Urothelium cell line (cell line): ENCODE results near the gene STK26.
"Not testable (repeated sequence)": the region's sequence is repeated elsewhere in the genome, so short reads cannot be mapped to it uniquely, and the experiment has no call there.

ENCODE experiments used
- DNase-seq: peaks from one replicate; pipeline ENCODE4 v3.0.0; 2011; ENCODE audit warnings: low spot score, mixed read lengths
- FAIRE-seq: peaks from 2 replicates; lab custom pipeline; 2011; peaks lifted over from hg19 to GRCh38; lab: Jason Lieb, UNC

STK26 gene

DNA sequence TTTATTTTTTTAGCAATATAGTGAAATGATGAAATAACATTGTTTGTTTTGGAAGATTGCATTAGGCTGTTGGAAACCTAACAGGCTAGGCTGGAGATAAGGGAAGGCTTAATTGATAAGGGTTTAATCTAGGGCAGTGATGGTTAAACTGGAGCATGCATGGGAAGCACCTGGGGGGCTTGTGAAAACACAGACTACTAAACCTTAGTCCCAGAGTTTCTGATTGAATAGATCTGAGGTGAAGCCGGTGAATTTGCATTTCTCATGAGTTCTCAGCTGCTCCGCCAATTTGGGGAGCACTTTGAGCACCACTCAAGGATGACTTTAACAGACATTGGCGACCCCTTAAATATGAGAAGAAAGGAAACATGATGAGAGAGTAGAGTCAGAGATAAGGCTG, 11.5 kb downstream of the STK26 start:
- DNase-seq (no peak), FAIRE-seq (no peak)

DNA sequence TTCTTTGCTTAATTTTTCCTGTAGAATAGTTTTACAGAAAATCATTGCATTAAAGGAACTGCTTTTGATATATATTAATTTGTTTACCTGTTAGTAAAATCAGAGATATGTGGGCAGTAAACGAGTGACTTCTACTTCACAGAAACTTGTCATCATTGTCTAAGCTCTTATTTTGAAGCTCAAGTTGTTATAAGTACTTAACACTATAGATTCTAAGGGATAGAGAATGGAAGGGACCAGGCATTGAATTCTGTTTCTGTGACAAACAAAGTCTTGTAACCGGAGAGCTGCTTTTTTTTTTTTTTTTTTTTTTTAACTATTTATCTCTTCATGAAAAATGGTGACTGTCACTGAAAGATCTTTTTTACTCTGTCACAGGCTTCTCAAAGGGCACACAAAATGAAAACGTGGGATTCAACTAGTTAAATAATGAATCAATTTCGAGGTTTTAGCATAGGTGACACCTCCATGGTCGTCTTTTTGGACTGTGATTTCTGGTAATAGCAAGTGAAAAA, 14.4 kb downstream of the STK26 start:
- no peak for FAIRE-seq
- no peak for DNase-seq

DNA sequence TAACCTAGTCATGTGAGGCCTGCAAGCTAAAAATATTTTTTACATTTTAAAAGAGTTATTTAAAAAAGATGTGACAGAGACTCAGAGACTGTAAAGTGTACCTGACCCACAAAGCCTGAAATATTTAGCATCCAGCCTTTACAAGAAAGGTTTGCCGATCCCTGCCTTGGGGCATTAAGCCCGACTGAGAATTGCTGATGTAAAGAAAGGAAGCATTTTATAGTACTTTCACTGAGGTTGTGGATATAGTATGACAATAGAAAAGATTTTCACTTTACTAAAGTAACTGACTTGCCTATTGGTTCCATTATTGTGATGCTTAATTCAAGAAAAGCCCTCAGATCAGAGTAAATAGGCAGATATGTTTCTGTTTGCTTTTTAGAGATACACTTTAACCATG, 17.0 kb downstream of the STK26 start:
- FAIRE-seq (no peak), DNase-seq (no peak)

DNA sequence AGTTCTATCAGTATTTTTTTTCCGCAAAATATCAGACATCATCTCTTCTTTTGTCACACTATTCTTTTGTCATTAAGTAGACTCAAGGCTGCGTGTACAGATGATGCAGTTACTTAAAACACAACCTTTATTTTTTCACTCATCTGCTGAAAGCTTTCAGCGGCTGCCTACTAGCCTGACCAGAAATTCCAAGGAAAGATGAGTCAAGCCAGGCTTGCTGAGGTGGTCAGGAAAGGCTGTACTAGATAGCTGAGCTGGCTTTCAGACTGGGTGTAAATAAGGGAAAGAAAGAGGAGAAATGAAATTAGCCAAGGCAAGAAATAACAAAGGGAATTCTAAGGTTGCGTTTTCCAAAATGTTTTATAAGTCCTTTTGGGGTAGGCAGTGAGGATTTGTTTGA, 17.9 kb downstream of the STK26 start:
- no peak for FAIRE-seq
- DNase-seq: peak; percentile 1

DNA sequence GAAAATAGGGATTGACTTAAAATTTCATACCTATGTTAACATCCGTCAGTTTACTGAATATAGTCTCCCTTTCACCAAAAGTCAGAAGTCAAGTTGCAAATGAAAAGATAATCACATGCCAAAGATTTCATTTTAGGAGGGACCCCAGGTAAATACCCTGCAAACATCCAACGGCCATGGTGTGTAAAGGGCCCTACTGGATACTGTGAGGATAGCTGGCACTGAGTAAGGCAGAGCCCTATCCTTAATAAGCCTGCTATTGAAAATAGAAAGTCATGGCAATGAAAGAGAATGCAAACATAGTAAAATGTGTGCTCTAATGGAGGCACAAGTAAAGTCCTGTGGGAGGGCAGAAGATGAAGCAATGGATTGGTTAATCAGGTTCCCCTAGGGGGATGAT, 20.9 kb downstream of the STK26 start:
- DNase-seq (no peak), FAIRE-seq (no peak)

DNA sequence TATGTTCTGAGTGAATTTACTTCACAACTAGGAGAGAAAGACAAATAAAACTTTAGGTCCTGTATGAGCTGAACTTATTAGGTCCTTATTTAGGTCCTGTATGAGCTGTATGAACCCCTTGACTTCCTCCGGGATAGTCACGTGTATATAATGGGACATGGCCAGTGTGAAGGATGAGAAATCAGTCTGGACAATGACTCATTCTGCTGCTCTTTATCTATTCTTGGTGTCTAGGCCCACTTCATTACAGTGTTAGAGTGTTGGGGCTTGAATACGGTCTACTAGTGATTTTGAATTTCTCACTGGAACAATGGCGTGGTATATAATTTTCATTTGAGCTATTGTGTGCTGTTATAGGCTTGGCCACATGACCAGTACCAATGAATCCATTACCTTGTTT, 21.9 kb downstream of the STK26 start:
- no peak for FAIRE-seq
- no peak for DNase-seq

DNA sequence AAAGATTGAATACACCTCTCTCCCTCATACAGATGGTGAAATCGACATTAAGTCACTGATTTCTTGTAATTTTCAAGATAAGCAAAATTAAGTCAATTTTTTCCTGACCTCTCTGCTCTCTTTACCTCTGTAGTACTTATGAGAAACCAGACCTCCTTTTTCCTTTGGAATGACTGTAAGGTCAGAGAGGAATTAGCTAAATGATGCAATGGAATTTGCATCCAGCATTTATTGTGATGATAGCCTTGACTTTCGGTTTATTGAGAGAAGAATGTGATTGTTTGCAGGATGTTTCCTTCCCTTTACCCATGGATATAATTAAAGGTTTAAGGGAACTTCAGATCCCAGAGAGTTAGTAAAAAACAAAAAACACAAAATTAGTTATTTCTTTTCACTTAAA, 22.4 kb downstream of the STK26 start:
- no peak for FAIRE-seq
- DNase-seq: no peak

DNA sequence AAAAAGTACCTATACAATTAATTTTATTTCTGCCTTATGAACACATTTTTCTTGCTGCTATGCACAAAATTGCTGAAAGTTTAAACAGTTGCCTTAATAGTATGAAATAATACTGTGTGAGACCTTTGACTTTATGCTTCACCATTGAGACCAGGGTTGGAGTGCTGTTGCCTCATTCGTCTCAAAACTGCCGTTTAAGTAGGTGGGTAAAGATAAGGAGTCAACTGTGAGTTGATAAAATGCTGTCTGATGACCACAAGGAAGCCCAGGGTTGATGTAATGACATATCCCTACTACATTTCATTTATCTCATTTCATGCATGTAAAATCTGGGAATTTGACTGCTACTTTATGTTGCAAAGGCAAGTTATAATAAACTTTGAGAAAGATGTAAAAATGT, 23.4 kb downstream of the STK26 start:
- FAIRE-seq: no peak
- DNase-seq: no peak

DNA sequence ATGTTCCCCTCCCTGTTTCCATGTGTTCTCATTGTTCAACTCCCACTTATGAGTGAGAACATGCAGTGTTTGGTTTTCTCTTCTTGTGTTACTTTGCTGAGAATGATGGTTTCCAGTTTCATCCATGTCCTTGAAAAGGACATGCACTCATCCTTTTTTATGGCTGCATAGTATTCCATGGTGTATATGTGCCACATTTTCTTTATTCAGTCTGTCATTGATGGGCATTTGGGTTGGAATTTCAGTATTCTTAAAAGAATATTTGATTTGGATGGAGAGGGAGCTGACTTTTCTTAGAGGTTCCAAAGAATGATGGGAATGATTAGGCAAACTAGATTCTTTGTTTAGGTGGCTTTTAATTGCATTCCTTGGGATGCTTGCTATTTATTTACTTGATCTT, 28.7 kb downstream of the STK26 start:
- FAIRE-seq, DNase-seq: not testable (repeated sequence)

DNA sequence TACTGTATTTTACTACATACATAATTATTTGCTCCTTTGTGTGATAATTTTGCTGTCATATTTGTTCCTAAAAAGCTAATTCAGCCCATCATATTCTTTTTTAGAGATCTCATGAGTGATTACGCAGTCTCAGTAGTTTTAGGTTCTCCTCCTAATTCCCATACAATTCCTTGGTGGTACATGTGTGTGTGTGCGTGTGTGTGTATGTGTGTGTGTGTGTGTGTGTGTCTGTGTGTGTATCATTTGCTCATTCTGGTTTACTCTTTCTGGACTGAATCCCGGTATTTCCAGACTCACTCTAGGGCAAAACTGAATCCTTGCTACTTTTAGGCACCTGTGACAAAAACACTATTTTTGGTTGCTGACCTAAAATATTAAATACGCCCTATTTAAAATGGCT, 34.9 kb downstream of the STK26 start:
- FAIRE-seq (no peak), DNase-seq (no peak)

DNA sequence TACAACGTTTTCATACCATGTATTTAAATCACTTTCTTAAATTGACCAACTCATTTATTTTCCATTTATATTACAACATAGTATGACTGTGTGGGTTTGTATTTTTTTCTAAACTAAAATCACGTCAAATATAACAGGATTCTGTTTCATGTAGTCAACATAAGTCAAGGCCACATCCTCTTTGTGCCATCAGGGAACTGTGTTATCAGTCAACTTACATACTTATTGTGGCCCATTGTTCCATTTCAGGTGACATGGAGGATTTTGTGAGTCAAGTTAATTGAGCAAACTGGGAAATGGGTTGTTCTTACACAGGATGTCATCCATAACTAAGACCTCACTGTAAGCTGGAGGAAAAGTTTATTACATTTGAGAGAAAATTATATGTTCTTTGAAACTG, 35.9 kb downstream of the STK26 start:
- DNase-seq: no peak
- FAIRE-seq: no peak

DNA sequence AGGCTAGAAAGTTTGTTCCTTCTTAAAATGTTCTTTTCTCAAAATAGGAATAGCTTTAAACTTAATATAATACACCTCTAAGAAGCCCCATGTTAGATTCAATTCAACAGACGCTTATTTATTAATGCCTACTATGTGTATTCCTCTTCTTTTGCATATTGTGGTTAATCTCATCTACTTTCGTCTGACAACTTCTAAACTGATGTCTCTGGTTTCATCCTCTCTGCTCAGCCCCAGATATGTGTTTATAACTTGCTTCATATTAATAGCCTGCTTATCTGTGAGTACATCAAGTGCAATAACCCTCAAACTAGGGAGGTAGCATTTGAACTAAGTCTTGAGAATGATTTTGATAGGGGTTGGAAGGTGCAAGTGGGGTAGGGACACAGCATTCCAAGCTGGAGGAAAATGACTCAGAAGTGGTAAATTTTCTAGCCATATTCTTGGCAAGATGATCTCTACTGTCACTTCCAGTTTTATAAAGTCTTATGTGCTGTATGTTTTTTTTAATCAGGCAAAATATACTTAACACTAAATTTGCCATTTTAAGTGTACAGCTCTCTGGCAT, 37.0 kb downstream of the STK26 start:
- FAIRE-seq (no peak), DNase-seq (no peak)

DNA sequence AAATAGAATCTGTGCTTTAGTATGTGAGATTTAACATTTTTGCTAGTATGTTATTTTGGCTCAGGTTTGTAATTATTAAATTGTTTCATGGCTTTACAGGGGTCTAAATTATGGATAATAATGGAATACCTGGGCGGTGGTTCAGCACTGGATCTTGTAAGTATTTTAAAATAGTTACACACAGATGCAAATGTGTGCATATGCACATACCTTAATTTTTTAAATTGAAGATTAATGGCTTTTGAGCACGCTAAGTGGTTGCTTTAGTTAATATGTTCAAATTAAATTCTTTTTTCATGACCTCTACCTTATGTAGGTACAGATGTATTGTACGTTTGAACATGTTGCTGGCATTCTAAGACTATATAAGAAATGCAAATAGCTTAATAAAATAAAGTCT, 40.2 kb downstream of the STK26 start:
- FAIRE-seq (no peak), DNase-seq (no peak)

DNA sequence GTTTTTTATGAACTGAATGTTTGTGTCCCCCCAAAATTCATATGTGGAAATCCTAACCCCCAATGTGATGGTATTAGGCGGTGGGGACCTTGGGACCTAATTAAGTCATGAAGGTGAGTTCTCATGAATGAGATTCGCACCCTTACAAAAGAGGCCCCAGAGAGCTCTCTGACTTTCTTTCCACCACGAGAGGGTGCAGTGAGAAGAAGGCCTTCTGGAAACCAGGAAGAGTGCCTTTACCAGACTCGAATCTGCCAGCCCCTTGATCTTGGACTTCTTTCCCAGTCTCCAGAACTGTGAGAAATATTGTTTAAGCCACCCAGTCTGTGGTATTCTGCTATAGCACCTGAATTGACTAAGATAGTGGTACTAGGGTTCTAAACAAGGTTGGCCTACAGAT, 40.8 kb downstream of the STK26 start:
- no peak for FAIRE-seq
- no peak for DNase-seq

DNA sequence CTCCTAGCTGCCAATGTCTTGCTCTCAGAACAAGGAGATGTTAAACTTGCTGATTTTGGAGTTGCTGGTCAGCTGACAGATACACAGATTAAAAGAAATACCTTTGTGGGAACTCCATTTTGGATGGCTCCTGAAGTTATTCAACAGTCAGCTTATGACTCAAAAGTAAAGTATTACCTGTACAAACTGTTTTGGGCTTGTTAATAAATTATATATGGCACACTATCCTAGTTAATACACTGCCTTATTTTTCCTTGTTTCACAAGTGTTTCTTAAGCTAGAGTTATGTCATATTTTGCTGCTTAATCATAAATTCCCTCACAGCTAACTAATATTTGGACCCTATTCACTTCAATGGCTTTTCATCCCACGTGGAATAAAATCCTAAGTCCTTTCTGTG, 45.3 kb downstream of the STK26 start:
- no peak for DNase-seq
- FAIRE-seq: no peak

DNA sequence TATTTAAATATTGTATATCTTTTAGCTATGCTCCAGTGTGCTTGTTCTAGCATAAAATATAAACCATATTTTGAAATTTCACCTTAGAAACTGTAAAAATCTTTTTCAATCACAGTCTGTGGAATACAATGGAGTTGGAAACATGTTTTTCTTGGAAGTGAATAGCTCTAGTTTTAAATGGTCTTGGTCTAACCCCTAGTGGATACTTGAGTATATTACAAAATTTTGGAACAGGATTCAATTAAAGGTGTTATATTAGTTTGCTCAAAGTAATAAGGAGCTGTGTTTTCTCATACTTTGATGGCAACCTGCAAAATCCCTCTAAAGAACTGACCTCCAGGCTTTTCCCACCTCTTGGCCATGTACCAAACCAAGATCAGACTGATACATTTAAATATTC, 48.2 kb downstream of the STK26 start:
- DNase-seq (no peak), FAIRE-seq (no peak)

DNA sequence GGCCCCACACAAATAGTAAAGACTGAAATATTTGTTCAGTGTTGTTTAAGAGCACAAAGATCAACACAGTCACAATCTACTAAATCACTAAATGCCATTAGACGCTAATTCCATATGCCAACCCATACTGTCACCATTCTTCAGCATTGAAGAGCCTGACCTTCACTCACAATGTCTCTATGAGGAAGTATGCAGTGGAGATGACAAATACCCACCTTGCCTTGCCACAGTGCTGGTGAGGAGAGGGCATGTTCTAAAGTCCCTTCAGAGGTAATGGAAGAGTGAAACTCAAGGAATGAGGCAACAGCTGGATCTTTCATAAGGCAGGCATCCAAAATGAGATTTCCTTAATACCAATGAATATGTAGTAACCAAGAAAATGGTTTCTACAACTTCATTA, 54.3 kb downstream of the STK26 start:
- FAIRE-seq (no peak), DNase-seq (no peak)

DNA sequence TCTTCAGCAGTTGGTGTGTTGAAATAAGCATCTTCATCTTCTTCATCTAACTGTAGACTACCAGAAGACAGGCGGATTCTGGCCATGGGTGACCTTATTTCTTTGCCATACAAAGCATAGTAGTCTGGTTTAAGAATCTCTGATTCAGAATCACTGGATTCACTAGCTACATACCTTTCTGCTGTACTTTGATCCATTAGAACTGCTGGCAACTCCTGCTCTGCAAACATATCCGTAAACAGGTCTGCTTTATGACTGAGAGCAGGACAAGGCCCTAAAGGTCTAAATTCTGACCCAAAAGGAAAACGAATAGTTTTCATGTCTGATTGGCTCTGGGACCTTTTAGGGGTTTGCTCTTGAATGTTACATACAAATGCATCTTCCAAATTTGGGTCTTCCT, 54.8 kb downstream of the STK26 start:
- no peak for DNase-seq
- no peak for FAIRE-seq

DNA sequence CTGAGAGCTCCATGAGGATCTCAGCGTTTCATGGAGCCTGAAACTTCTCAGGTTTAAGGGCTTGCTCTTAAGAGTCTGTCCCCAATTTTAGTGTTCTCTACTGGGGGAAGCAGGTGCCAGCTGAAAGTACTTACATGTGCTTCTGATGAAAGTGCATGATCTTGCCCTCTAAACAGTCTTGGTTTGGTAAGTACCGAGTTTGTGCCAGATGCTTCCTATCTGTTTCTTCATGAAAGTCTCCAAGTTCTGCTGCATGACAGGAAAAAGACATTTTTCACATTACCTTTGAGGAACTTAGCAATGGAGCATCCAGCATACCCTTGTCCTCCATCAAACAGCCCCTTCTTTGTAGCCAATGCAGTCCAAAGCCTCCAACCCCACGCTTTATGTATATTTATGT, 62.7 kb downstream of the STK26 start:
- FAIRE-seq (no peak), DNase-seq (no peak)

DNA sequence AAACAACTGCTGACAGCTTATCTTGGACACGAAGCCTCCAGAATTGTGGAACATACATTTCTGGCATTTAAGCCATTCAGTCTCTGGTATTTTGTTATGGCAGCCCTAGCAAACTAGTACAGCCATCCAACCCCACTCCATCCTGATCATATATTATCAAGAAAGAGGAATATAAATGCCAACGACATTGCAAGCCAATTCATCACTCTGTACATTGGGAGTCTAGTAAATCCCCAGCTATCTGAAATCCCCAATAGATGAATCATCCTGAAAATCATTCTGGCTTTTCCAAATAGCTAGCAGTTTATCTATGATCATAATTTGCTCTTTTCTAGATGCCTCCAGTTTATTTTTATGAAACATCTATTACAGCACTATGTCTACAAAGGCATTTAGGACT, 63.6 kb downstream of the STK26 start:
- DNase-seq (no peak), FAIRE-seq (no peak)

DNA sequence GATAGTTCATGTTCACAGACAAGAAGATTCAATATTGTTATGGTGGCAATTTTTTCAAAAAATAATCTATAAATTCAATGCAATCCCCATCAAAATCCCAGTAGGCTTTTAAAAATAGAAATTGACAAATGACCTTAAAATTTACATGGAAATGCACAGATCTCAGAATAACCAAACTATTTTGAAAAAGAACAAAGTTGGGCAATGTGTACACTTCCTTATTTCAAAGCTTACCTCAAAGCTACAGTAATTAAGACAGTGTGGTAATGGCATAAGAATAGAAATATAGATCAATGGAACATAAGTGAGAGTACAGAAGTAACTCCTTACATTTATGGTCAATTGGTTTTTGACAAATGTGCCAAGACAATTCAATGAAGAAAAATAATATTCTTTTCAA, 65.8 kb downstream of the STK26 start:
- DNase-seq (no peak), FAIRE-seq (no peak)

DNA sequence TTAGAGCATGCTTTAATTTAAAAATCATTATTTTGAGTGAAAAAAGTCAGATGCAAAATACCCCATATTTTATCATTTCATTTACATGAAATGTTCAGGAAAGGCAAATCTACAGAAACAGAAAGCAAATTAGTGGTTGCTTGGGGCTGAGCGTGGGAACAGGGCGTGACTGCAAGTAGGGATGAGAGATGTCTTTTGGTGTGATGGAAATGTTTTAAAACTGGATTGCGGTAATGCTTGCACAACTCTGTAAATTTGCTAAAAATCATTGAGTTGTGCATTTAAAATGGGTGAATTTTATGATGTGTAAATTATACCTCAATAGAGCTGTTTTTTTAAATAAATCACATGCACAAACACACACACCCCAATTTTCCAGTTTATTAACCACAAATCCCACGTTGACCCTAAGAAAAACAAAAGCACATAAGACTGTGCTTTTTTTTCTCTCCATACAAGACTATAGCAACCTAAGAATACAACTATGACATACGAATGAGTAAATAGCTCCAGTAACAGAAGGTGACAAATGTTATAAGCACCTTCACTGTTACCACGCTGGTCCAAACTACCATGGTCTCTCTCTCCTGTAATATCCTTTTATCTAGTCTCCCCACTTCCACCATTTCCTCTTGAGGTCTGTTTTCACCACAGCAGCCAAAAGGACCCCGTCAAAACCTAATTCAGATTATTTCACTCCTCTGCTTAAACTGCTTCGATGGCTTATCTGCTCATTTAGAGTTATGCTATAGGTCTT, 67.5 kb downstream of the STK26 start:
- DNase-seq: no peak
- no peak for FAIRE-seq
